GM12875 (cell line): ENCODE data around the gene HELZ2.
A peak's percentile ranks its signal among the peaks of the same experiment; 100 is the strongest.

ENCODE experiments used
- H3K4me3 ChIP-seq: one replicate; pipeline ENCODE4 v1.5.1; 2011; ENCODE audit warnings: low read depth, low read length, control low read depth
- CTCF ChIP-seq: IDR thresholded peaks from 2 replicates; pipeline ENCODE4 v1.5.1; 2011; ENCODE audit warnings: low read depth, mild to moderate bottlenecking, control low read depth, inconsistent platforms, low read length, moderate library complexity, borderline replicate concordance; ENCODE audit not compliant: insufficient read depth

HELZ2 gene

GRCh38 chr20:63582382-63583063, 8.5 kb upstream of the HELZ2 start:
- no peak overlapping the region for H3K4me3 ChIP-seq
- TF ChIP-seq CTCF, result no peak

DNA sequence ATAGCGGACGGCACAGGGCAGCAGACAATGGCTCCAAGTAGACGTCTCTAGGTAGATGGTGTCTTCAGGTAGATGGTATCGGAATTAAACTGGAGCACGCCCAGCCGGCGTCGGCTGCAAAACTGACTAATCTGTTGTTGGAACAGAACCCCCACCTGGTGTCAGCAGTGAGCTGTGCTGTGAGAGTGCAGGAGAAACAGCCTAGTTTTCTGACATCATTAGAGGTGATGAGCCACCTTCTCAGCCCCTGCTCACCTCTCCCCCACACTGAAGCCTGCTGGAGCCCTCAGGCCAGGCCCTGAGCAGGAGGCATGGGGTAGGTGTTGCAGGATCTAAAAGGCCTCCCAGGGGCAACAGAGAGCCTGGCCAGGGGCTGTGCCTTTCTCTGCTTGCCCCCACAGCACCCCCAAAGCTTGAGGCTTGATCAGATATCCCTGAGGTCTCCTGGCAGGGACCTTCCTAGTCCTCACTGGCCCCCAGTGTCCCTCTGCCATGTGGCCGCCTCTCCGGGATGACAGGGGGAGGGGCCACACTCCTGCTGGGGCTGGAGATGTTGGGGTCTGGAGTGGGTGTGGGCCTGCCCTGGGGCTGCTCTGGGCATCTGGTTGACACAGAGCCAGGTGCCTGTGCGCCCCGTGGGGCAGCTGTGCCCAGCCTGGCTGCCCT, 6.9 kb upstream of the HELZ2 start:
- peak; percentile 67 for TF ChIP-seq CTCF

GRCh38 chr20:63579017-63579694, 5.1 kb upstream of the HELZ2 start:
- no peak overlapping the region for H3K4me3 ChIP-seq
- TF ChIP-seq CTCF, result no peak

More for the DNA sequence above, 6.9 kb upstream of the HELZ2 start:
- H3K4me3 ChIP-seq, result no peak overlapping the region

GRCh38 chr20:63578224-63579016, 4.4 kb upstream of the HELZ2 start:
- TF ChIP-seq CTCF, result no peak; the same call in 1 of the 2 replicates
- no peak overlapping the region for H3K4me3 ChIP-seq

DNA sequence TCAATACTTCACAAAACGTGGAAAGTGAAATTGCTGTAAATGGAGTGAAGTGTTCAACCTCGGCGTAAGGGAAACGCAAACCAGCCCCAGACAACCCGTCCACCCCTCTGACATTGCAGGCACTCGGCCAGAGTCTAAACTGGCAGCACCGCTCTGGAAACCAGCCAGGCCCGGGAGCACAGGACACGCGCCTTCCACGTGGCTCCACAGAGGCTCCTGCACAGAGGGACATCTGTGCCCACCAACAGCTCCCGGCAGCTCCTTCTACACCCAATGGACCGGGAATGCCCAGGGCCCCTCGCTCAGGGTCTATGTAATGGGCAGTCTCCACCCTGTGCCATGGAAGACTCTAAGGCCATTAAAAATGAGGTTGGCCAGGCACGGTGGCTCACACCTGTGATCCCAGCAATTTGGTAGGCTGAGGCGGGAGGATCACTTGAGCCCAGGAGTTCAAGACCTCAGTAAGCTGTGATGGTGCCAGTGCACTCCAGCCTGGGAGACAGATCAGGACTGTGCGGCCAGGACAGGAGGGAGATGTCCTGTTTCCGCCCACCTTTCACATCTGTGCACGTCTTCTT, 3.4 kb upstream of the HELZ2 start:
- no peak overlapping the region for H3K4me3 ChIP-seq
- TF ChIP-seq CTCF, result no peak

GRCh38 chr20:63576311-63576710, 2.3 kb upstream of the HELZ2 start:
- no peak for TF ChIP-seq CTCF
- no peak overlapping the region for H3K4me3 ChIP-seq
